T-helper 2 cell treated with Interferon-gamma antibody and Interleukin-4, amounts not matched to agents 5 μg/mL and 100 μg/mL, for 36 hours (primary cell): Measurements from ENCODE around the gene PDS5B.

Source experiments
- DNase-seq: peaks from one replicate; pipeline ENCODE4 v3.0.0; 2021; ENCODE audit warnings: low spot score
- H3K27ac Mint-ChIP-seq: one replicate; pipeline ENCODE4 v1.8.0; 2021; ENCODE audit warnings: mild to moderate bottlenecking, mixed read lengths
- H3K27me3 Mint-ChIP-seq: one replicate; pipeline ENCODE4 v1.8.0; 2021; ENCODE audit warnings: low read depth, mixed read lengths
- H3K36me3 Mint-ChIP-seq: one replicate; pipeline ENCODE4 v1.8.0; 2021; ENCODE audit warnings: low read depth, mixed read lengths
- H3K4me1 Mint-ChIP-seq: one replicate; pipeline ENCODE4 v1.8.0; 2021; ENCODE audit warnings: low read depth, mixed read lengths
- H3K4me3 Mint-ChIP-seq: one replicate; pipeline ENCODE4 v1.8.0; 2022; ENCODE audit warnings: mild to moderate bottlenecking, moderate library complexity, mixed read lengths
- H3K9me3 Mint-ChIP-seq: one replicate; pipeline ENCODE4 v1.8.0; 2021; ENCODE audit warnings: mixed read lengths

PDS5B gene

DNA sequence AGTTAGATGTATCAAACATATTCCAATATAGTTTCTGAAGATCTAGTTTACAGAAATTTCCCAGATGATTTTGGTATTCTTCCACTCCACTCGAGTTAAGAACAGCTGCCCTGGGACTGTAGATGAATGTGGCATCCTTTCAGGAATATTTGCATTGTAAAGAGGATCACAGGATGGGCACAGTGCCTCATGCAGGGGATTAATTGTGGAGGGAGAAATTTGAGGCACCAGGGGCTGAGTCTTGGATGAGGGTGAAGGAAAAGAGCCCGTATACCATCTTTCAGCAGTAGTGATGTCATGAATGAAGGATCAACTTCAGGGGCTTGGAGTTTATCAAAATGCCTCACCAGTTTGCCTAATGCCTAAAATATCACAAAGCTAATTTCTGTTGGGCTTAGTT is 4.0 kb upstream of the PDS5B start:
- Mint-ChIP-seq H3K36me3 (no peaks in the 10 kb centered on the region), H3K4me1 (peaks cover 7% of the 10 kb centered on the region), H3K27ac (no peak overlapping the region)

GRCh38 chr13:32582991-32583390 is 3.3 kb upstream of the PDS5B start:
- H3K27me3 Mint-ChIP-seq, result peaks cover 11% of the 10 kb centered on the region
- H3K27ac Mint-ChIP-seq, result no peak overlapping the region
- no peak overlapping the region for H3K4me3 Mint-ChIP-seq
- DNase-seq, result no peak
- peaks cover 4% of the 10 kb centered on the region for H3K36me3 Mint-ChIP-seq
- peaks cover 11% of the 10 kb centered on the region for H3K4me1 Mint-ChIP-seq
- peaks cover 2% of the 10 kb centered on the region for H3K9me3 Mint-ChIP-seq

More for the DNA sequence above, 4.0 kb upstream of the PDS5B start:
- Mint-ChIP-seq H3K9me3 (peaks cover 8% of the 10 kb centered on the region), H3K27me3 (peaks cover 11% of the 10 kb centered on the region), H3K4me3 (no peak overlapping the region)
- no peak for DNase-seq

GRCh38 chr13:32585550-32586079 is 637 bp upstream of the PDS5B start:
- no peak for DNase-seq
- peak overlapping the region; percentile 80 for H3K4me3 Mint-ChIP-seq
- peaks cover 11% of the 10 kb centered on the region for H3K27me3 Mint-ChIP-seq
- H3K27ac Mint-ChIP-seq, result peak overlapping the region; percentile 81
- H3K36me3 Mint-ChIP-seq, result peaks cover 5% of the 10 kb centered on the region
- peaks cover 30% of the 10 kb centered on the region for H3K4me1 Mint-ChIP-seq
- no peaks in the 10 kb centered on the region for H3K9me3 Mint-ChIP-seq

DNA sequence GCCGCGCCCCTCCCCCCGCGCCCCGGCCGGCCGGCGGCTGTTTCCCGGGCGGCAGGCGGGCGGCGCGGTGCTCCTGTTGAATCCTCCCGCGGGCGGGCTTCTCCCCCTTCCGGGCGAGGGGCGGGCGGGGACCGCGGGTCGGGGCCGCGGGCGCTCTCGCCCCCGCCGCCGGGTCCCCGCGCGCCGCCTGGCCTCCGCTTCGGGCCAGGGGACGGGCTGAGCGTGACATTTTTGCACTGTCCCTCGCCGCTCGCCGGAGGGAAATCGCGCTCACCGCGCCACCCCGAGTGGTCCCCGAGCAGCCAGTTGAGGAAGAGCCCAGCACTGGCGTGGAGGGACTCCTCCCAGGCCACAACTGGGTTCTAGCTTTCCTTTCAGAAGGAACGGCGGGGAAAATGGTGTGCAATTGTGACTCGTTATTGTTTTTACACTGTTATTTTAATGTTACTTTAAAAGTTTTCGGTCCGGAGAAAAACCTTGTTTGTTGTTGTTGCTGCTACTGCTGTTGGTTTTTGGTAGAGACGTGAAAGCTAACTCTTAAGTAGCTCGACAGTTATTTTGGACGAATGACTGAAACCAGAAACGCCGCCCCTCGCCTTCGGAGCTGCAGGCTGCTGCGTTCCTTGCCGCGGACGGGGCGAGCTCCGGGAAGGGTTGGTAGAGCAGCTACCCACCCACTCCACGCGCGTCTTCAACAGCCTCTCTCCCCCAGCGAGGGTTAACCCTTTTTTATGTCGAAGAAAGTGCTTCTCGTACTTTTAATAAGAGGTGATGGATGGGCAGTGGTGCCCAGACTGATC is 959 bp downstream of the PDS5B start:
- H3K4me1 Mint-ChIP-seq, result peaks cover 30% of the 10 kb centered on the region
- DNase-seq, result peak; percentile 52
- peak overlapping the region; percentile 94 for H3K4me3 Mint-ChIP-seq
- H3K36me3 Mint-ChIP-seq, result peaks cover 5% of the 10 kb centered on the region
- H3K27ac Mint-ChIP-seq, result peak overlapping the region; percentile 94
- peaks cover 11% of the 10 kb centered on the region for H3K27me3 Mint-ChIP-seq
- H3K9me3 Mint-ChIP-seq, result no peaks in the 10 kb centered on the region

DNA sequence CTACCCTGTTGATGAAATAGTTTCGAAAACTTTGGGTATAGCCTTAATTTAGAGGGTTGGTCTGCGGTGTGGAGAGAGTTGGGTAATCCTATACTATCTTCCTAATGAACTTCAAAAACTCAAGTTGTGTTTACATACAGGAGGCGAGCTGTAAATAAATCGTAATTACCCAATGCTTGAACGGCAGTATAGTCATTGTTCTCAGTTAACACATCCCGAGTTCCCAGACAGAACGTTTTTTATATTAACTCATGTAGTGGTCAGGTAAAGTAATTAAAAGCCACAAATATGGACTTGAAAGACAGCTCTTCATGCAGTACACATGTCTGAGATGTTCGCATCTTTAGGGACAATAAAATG is 1.5 kb downstream of the PDS5B start:
- H3K27ac Mint-ChIP-seq, result peak overlapping the region; percentile 94
- peaks cover 6% of the 10 kb centered on the region for H3K36me3 Mint-ChIP-seq
- peak overlapping the region; percentile 94 for H3K4me3 Mint-ChIP-seq
- H3K9me3 Mint-ChIP-seq, result no peaks in the 10 kb centered on the region
- peaks cover 11% of the 10 kb centered on the region for H3K27me3 Mint-ChIP-seq
- peaks cover 33% of the 10 kb centered on the region for H3K4me1 Mint-ChIP-seq
- DNase-seq, result no peak

DNA sequence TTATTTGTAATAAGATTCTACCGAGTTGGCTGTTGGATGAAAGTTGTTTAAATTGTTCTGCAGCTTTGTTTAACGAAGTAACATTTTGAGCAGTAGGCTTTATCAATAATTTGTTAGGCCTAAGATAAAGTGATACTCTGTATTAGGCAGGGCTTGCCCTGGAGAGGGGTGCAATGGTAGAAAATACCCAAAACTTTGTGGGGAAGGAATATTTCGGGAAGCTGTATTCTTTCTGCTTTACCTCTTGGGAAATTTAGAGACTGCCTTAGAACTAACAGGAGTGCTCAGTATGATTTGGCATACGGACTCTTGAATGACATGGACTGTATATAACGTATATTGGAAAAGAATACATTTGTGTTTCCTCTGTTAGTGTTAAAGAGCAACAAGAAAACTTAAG is 2.5 kb downstream of the PDS5B start:
- peaks cover 33% of the 10 kb centered on the region for H3K4me1 Mint-ChIP-seq
- peaks cover 6% of the 10 kb centered on the region for H3K27me3 Mint-ChIP-seq
- H3K9me3 Mint-ChIP-seq, result no peaks in the 10 kb centered on the region
- no peak for DNase-seq
- H3K4me3 Mint-ChIP-seq, result peak overlapping the region; percentile 78
- no peak overlapping the region for H3K27ac Mint-ChIP-seq
- peaks cover 8% of the 10 kb centered on the region for H3K36me3 Mint-ChIP-seq

DNA sequence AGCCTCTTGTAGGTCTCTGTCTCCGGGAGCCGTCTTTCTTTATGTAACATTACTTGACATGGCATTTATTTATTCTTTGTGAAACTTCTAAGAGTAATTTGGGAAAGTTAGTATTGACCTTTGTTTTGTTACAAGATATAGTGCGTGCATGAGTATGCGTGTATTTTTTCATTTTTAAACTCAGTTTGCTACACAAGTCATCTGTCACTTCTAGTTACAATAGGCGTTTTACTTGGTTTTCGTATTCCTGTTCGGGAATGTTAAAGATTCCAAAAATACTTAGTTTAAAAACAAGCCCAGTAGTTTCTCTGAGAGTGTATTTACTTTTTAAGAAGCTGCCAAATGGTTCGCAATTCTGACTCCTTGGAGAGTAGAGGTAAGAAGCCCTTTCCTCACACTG is 3.2 kb downstream of the PDS5B start:
- no peak overlapping the region for H3K27ac Mint-ChIP-seq
- H3K36me3 Mint-ChIP-seq, result peaks cover 8% of the 10 kb centered on the region
- no peak for DNase-seq
- peaks cover 6% of the 10 kb centered on the region for H3K27me3 Mint-ChIP-seq
- peaks cover 33% of the 10 kb centered on the region for H3K4me1 Mint-ChIP-seq
- no peaks in the 10 kb centered on the region for H3K9me3 Mint-ChIP-seq
- no peak overlapping the region for H3K4me3 Mint-ChIP-seq

- H3K9me3 Mint-ChIP-seq, result no peaks in the 10 kb centered on the region
- H3K4me1 Mint-ChIP-seq, result peaks cover 33% of the 10 kb centered on the region
- H3K4me3 Mint-ChIP-seq, result no peak overlapping the region
- peaks cover 8% of the 10 kb centered on the region for H3K36me3 Mint-ChIP-seq
- DNase-seq, result no peak
- peaks cover 2% of the 10 kb centered on the region for H3K27me3 Mint-ChIP-seq
- H3K27ac Mint-ChIP-seq, result no peak overlapping the region
These were observed 4.0 kb downstream of the PDS5B start for GRCh38 chr13:32590266-32590665.

GRCh38 chr13:32592082-32592481 is 5.8 kb downstream of the PDS5B start:
- DNase-seq, result no peak
- Mint-ChIP-seq H3K27ac (no peak overlapping the region), H3K4me3 (no peak overlapping the region), H3K9me3 (no peaks in the 10 kb centered on the region), H3K36me3 (peaks cover 8% of the 10 kb centered on the region), H3K4me1 (peaks cover 35% of the 10 kb centered on the region), H3K27me3 (no peaks in the 10 kb centered on the region)

- H3K27ac Mint-ChIP-seq, result no peak overlapping the region
- H3K27me3 Mint-ChIP-seq, result no peaks in the 10 kb centered on the region
- peaks cover 21% of the 10 kb centered on the region for H3K4me1 Mint-ChIP-seq
- peaks cover 3% of the 10 kb centered on the region for H3K36me3 Mint-ChIP-seq
- H3K4me3 Mint-ChIP-seq, result no peak overlapping the region
- DNase-seq, result no peak
- no peaks in the 10 kb centered on the region for H3K9me3 Mint-ChIP-seq
These were observed 8.0 kb downstream of the PDS5B start for GRCh38 chr13:32594157-32594738.

DNA sequence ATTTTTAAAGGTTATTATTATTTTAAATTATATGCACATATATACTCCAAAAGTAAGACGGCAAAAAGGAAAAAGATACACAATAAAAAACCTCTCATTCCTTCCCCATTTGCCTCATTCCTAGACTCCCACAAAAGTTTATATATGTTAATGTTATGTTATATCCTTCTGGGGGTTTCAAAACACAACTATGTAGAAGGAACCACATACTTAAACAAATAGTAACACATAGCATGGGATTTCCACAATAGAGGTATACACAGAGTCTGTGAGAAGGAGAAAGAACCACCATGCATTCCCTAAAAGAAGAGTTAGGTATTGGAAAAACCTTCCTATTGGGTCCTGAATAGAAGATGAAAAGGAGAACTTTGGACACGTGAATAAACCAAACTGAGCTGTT is 9.1 kb downstream of the PDS5B start:
- H3K4me1 Mint-ChIP-seq, result peaks cover 19% of the 10 kb centered on the region

DNA sequence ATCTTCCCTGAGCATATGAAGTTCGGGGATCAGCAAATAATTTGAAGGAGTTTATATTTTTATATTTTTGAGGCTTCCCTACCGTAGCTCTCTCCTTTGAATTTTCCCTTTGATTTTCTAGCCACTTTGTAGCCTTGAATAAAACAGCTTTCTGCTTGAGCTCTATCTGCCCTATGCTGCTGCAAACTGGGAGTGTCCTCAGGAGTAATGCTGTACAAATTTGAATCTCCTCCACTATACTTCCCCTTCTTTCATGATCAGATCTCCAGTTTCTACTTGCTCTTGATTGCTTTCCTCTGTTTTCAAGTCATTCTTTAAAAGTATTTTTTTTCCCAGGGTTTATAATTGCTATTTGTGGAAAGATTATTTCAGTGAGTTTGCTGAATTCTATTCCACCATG is 14.6 kb downstream of the PDS5B start:
- Mint-ChIP-seq H3K36me3 (peaks cover 29% of the 10 kb centered on the region), H3K4me1 (peaks cover 10% of the 10 kb centered on the region), H3K27me3 (no peaks in the 10 kb centered on the region), H3K4me3 (no peak overlapping the region), H3K27ac (no peak overlapping the region), H3K9me3 (peaks cover 33% of the 10 kb centered on the region)
- DNase-seq, result no peak

More for the DNA sequence above, 9.1 kb downstream of the PDS5B start:
- Mint-ChIP-seq H3K36me3 (peaks cover 8% of the 10 kb centered on the region), H3K27ac (no peak overlapping the region), H3K27me3 (no peaks in the 10 kb centered on the region), H3K9me3 (peaks cover 7% of the 10 kb centered on the region), H3K4me3 (no peak overlapping the region)
- DNase-seq, result no peak

DNA sequence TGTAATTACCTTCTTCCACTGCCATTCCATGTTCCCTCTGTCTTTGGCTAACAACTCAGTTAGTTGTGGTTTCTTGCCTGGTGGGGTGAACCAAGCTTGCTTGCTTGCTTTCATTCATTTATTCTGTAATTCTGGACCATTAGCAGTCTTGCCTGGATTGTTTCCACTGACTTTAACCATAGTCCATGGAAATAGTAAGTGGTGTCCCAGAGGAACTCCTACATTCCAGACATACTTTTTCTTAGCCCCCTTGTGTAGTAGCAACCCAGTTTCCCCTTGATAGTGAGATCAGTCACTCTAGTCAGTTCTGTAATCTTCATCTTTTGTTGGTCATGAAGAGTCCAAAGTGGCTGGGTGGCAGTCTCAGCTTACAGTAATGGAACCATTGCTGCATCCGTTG is 23.2 kb downstream of the PDS5B start:
- peaks cover 56% of the 10 kb centered on the region for H3K9me3 Mint-ChIP-seq
- no peak for DNase-seq
- peaks cover 8% of the 10 kb centered on the region for H3K4me1 Mint-ChIP-seq
- no peaks in the 10 kb centered on the region for H3K27me3 Mint-ChIP-seq
- H3K4me3 Mint-ChIP-seq, result no peak overlapping the region
- no peak overlapping the region for H3K27ac Mint-ChIP-seq
- H3K36me3 Mint-ChIP-seq, result peaks cover 45% of the 10 kb centered on the region

- no peaks in the 10 kb centered on the region for H3K27me3 Mint-ChIP-seq
- no peak overlapping the region for H3K27ac Mint-ChIP-seq
- peaks cover 8% of the 10 kb centered on the region for H3K4me1 Mint-ChIP-seq
- DNase-seq, result no peak
- H3K4me3 Mint-ChIP-seq, result no peak overlapping the region
- peaks cover 56% of the 10 kb centered on the region for H3K9me3 Mint-ChIP-seq
- H3K36me3 Mint-ChIP-seq, result peaks cover 44% of the 10 kb centered on the region
These were observed 24.3 kb downstream of the PDS5B start for GRCh38 chr13:32610538-32610937.
